SU-DHL-6 (cell line): ENCODE measurements around the gene MYH6.

ENCODE experiments used
- H2AFZ ChIP-seq: fragments of 200-600 bp; sonication (generic); 2 replicates; pipeline ENCODE4 v1.6.1; 2014; ENCODE audit warnings: low read depth, mild to moderate bottlenecking, moderate library complexity, mixed read lengths, antibody characterized with exemption, low read length; ENCODE audit not compliant: severe bottlenecking
- H3F3A ChIP-seq: fragments of 200-600 bp; shearing (Covaris generic); 2 replicates; pipeline ENCODE4 v1.6.0; 2016; ENCODE audit warnings: antibody characterized with exemption, mild to moderate bottlenecking; ENCODE audit not compliant: insufficient read depth
- H3K27ac ChIP-seq: fragments of 200-600 bp; sonication (generic); 2 replicates; pipeline ENCODE4 v1.5.1; 2016; ENCODE audit warnings: low read depth, mild to moderate bottlenecking, low read length, moderate library complexity, mixed read lengths
- H3K27me3 ChIP-seq: fragments of 200-600 bp; sonication (generic), shearing (Covaris generic); 2 replicates; pipeline ENCODE4 v1.6.0; 2014; ENCODE audit warnings: mild to moderate bottlenecking, low read length
- H3K36me3 ChIP-seq: fragments of 200-600 bp; sonication (generic); 2 replicates; pipeline ENCODE4 v1.6.1; 2014; ENCODE audit warnings: mild to moderate bottlenecking, low read length, mixed read lengths
- H3K4me2 ChIP-seq: fragments of 300-600, 200-600 bp; shearing (Covaris generic), sonication (generic); 2 replicates; pipeline ENCODE4 v1.6.0; 2014; ENCODE audit warnings: low read length, low read depth, mild to moderate bottlenecking; ENCODE audit not compliant: poor library complexity, severe bottlenecking
- H3K4me3 ChIP-seq: fragments of 200-600 bp; sonication (generic); 2 replicates; pipeline ENCODE4 v1.5.1; 2014; ENCODE audit warnings: antibody characterized with exemption, low read length, mild to moderate bottlenecking, mixed read lengths; ENCODE audit not compliant: insufficient read depth, poor library complexity, severe bottlenecking
- H3K79me2 ChIP-seq: fragments of 200-600 bp; sonication (generic); 2 replicates; pipeline ENCODE4 v1.6.1; 2014; ENCODE audit warnings: mild to moderate bottlenecking, low read length, moderate library complexity; ENCODE audit not compliant: insufficient read depth
- H3K9ac ChIP-seq: fragments of 200-600 bp; sonication (generic); 2 replicates; pipeline ENCODE4 v1.7.0; 2014; ENCODE audit warnings: mild to moderate bottlenecking, low read length
- H3K9me2 ChIP-seq: fragments of 200-600 bp; sonication (generic); replicated peaks from 2 replicates; pipeline ENCODE4 v1.6.1; 2014; ENCODE audit warnings: low read length; ENCODE audit not compliant: insufficient read depth
- H3K9me3 ChIP-seq: fragments of 200-600 bp; sonication (generic); 2 replicates; pipeline ENCODE4 v1.6.1; 2014; ENCODE audit warnings: low read length, mixed read lengths; ENCODE audit not compliant: insufficient read depth
- H4K20me1 ChIP-seq: fragments of 200-600 bp; sonication (generic); 2 replicates; pipeline ENCODE4 v1.6.1; 2014; ENCODE audit warnings: low read depth, mild to moderate bottlenecking, antibody characterized with exemption, low read length, moderate library complexity, mixed read lengths
- CTCF ChIP-seq: fragments of 200-600 bp; sonication (generic); IDR thresholded peaks from one replicate; pipeline ENCODE4 v1.5.1; 2017; ENCODE audit warnings: antibody characterized with exemption, mild to moderate bottlenecking, low read length, moderate library complexity; ENCODE audit not compliant: insufficient read depth, poor library complexity, severe bottlenecking
- EZH2phosphoT487 ChIP-seq: fragments of 200-600 bp; sonication (generic), shearing (Covaris generic); conservative IDR thresholded peaks from 2 replicates; pipeline ENCODE4 v1.6.1; 2018; ENCODE audit warnings: mild to moderate bottlenecking, antibody characterized with exemption, low read length, moderate library complexity, mixed read lengths

Gene MYH6

GRCh38 chr14:23358042-23358441 lies 50.0 kb downstream of the MYH6 start:
- no peaks in the 10 kb centered on the region for H3F3A ChIP-seq
- H3K79me2 ChIP-seq = no peaks in the 10 kb centered on the region
- H3K4me2 ChIP-seq = no peak overlapping the region
- no peaks in the 10 kb centered on the region for H3K9me3 ChIP-seq
- no peaks in the 10 kb centered on the region for H3K27me3 ChIP-seq
- H3K27ac ChIP-seq = no peak overlapping the region
- TF ChIP-seq EZH2phosphoT487 (no peak), CTCF (no peak)
- H2AFZ ChIP-seq = no peak overlapping the region
- H3K9me2 ChIP-seq = no peaks in the 10 kb centered on the region
- no peaks in the 10 kb centered on the region for H4K20me1 ChIP-seq
- H3K9ac ChIP-seq = no peak overlapping the region
- H3K36me3 ChIP-seq = no peaks in the 10 kb centered on the region
- H3K4me3 ChIP-seq = no peak overlapping the region

GRCh38 chr14:23357261-23357660 lies 50.8 kb downstream of the MYH6 start:
- Histone ChIP-seq H3K4me2 (no peak overlapping the region), H3K9ac (no peak overlapping the region), H2AFZ (no peak overlapping the region), H3K27ac (no peak overlapping the region), H3K27me3 (no peaks in the 10 kb centered on the region), H3K9me2 (no peaks in the 10 kb centered on the region), H3K9me3 (no peaks in the 10 kb centered on the region), H3F3A (no peaks in the 10 kb centered on the region), H3K4me3 (no peak overlapping the region), H3K36me3 (no peaks in the 10 kb centered on the region), H4K20me1 (no peaks in the 10 kb centered on the region), H3K79me2 (no peaks in the 10 kb centered on the region)
- TF ChIP-seq CTCF (no peak), EZH2phosphoT487 (no peak)

- no peak overlapping the region for H2AFZ ChIP-seq
- no peak for TF ChIP-seq CTCF
- no peak for TF ChIP-seq EZH2phosphoT487
- H3K9me2 ChIP-seq = no peaks in the 10 kb centered on the region
- H4K20me1 ChIP-seq = no peaks in the 10 kb centered on the region
- H3K27me3 ChIP-seq = no peaks in the 10 kb centered on the region
- H3K4me3 ChIP-seq = no peak overlapping the region
- H3K36me3 ChIP-seq = no peaks in the 10 kb centered on the region
- no peak overlapping the region for H3K9ac ChIP-seq
- no peak overlapping the region for H3K4me2 ChIP-seq
- no peak overlapping the region for H3K27ac ChIP-seq
- H3K9me3 ChIP-seq = no peaks in the 10 kb centered on the region
- no peaks in the 10 kb centered on the region for H3F3A ChIP-seq
- H3K79me2 ChIP-seq = no peaks in the 10 kb centered on the region
These were observed 51.4 kb downstream of the MYH6 start for GRCh38 chr14:23356662-23357061.
